ENCODE results near the gene ITGBL1.

ITGBL1 gene

DNA sequence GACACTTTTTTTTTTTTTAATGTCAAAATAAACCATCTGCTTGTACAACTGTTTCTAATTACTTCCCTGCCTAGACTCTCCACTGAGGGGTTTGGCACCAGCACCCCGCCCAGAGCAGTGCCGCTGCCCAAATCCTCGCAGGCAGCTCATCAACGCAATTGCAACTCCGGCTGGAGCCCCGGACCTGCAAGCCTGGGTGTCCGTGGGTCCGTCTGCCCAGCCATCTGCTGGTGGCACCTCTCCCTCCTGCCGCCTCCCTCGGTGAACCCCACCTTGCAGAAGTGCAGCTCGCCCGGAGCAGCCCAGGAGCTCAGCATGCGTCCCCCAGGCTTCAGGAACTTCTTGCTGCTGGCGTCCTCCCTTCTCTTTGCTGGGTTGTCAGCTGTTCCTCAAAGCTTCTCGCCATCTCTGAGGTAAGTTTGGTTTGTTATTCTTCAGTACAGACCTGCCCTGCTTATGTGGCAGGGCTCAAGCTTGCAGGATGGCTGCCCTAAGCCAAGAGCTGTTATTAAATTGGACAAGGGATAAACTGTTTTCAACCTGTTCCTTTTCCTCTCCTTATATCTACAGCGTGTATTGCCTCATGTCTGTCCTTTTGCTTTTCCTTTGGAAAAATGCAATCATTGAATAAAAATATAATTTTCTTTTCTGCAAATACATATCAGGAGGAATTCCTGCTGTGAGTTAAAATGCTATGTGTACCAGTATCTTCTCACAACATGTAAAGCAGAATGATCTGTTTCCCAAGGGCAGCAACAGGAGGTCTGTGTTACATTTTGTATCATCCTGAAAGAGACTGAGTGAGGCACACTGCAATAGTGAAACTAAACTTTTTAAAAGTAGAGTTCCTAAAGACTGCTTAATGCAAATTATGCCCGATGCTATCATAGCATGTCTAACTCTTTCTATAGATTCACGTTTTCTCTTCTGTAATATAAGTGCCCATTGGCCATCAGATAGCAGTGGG, at the start of gene ITGBL1:
ITGBL1 (plus strand) TSS at position 157 of the 967 bp plus-strand sequence; CDS start at position 316, 159 bp downstream.
- DNase-seq = no peak

- DNase-seq = no peak
Observed at GRCh38 chr13:101406791-101407190, 45.7 kb upstream of the ITGBL1 start.

DNA sequence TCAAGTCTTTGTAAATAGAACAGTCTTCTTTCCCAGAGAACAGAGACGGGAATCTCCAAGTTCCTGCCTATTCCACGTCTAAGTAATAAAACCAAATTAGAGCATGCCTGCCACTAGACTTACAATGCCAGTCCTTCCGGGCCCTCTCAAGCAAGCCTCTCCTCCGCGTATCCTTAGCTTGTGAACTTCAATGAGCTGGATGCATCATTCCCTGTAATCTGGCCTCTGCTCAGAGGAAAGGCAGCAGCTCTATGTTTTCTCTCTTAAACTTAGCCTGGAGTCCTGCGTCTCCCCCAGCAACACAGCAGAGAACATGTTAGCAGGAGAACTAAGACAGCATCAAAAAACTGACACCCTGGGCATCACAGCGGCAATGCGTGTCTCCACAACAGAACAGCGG, 44.3 kb upstream of the ITGBL1 start:
- no peak for DNase-seq

- DNase-seq = no peak
Observed at GRCh38 chr13:101408992-101409656, 43.4 kb upstream of the ITGBL1 start.

DNA sequence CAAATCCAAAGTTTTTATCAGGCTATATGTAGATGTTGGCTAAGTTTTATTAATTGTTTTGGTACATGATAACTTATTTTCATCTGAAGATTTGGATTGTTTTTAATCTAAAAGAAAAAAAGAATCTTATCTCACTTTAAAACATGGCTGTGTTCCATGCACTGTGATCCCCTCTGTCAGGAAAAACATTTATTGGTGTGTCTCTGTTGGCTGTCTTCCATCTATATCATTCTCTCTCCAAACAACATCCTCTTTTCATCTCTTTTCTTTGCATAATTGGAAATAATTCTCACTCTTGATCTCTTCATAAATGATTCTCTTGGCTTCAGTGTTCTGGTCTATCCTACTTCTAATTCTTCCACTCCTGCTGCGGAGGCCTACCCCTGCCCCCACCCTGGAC, 40.4 kb upstream of the ITGBL1 start:
- DNase-seq = no peak

- no peak for DNase-seq
Observed at GRCh38 chr13:101415358-101416174, 36.9 kb upstream of the ITGBL1 start.

DNA sequence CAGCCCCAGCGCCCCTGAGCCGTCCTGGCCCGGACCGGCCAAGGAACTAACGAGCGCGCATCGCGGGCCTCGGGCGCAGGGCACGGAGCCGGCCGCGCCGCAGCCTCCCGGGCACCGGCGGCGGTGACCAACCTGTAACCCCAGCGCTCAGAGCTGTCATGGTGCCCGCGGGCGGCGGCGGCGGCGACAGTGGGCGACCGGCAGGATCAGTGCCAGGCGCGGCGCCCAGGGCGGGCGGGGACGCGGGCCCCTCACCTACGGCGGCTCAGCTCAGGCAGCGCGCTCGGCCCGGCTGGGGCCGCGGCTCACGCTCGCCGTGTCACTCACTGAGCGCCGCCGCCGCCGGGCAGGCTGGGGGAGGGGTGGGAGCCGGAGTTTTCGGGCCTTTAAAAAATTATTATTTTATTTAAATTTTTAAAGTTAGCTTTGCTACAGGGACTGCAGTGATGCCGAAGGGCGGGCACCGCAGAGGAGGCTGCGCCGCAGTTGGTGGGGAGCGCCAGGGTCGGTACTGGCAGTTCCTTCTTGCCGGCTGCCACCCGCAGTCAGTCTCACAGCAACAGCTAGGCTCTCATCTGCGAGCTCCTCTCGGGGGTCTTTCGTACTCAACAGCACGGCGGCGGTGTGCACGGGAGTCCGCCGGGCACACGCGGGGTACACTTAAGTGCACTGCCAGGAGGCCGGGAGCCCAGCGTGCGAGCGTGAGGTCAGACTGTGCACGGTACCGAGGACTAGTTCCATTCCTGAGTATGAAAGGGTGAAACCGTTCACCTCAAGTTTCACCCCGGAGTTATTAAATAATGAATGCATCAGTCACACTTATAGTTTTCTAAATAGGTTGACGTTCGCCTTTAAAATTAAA, 36.1 kb upstream of the ITGBL1 start, which contains the start of gene NALCN:
NALCN (minus strand) TSS at position 328 of the 862 bp plus-strand sequence. CDS start 17,382 bp downstream, outside the sequence.
- no peak for DNase-seq

- DNase-seq = no peak
Observed at GRCh38 chr13:101417043-101417406, 35.5 kb upstream of the ITGBL1 start.

DNA sequence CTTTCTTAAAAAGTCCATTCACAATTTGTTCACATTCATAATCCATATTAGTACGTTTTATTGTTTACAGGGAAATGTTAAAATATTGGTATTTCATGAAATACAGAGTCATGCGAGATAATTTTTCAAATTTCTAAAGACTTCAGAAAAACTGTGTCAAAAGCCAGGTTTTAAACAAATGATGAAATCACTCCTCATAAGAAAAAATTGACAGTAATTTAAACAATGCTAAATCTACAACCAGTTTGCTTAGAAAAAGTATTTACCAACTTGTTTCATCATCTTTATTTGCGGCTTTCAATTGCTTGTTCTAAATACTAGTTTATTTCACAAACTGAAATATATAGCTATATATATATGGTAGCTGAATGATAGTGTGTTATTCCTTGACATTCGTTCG, 35.0 kb upstream of the ITGBL1 start:
- DNase-seq = no peak

DNA sequence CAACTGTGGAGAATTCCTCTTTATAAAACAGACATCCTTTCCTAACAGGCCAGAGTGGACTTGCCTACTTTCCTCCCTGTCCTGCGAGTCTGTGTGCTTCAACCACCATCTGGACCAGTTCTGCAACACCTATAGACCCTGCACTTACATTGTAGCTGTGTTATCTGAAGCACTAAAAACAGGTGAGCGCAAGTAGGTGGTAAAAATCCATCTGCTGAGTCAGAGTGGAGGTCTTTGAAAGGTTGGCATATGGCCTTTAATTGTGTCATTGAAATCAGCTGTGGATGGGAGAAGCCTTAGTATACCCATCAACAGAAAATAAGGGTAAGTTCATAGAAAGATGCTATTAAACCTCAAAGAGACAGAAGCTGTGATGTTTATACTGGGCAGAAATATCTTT, 28.6 kb upstream of the ITGBL1 start:
- no peak for DNase-seq

- no peak for DNase-seq
Observed at GRCh38 chr13:101424381-101425155, 27.9 kb upstream of the ITGBL1 start.

- no peak for DNase-seq
Observed at GRCh38 chr13:101425156-101425471, 27.4 kb upstream of the ITGBL1 start.

DNA sequence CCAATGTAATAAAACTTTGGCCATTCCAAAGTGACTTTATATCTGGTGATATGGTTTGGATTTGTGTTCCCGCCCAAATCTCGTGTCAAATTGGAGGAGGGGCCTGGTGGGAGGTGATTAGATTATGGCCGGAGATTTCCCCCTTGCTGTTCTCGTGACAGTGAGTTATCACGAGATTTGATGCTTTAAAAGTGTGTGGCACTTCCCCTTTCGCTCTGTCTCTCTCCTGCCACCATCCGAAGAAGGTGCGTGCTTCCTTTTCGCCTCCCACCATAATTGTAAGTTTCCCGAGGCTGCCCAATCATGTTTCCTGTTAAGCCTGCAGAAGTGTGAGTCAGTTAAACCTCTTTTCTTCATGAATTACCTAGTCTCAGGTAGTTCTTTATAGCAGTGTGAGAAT, 26.9 kb upstream of the ITGBL1 start:
- no peak for DNase-seq

GRCh38 chr13:101429733-101430132, 22.7 kb upstream of the ITGBL1 start:
- DNase-seq = no peak

GRCh38 chr13:101433895-101434294, 18.6 kb upstream of the ITGBL1 start:
- DNase-seq = no peak

GRCh38 chr13:101434486-101434885, 18.0 kb upstream of the ITGBL1 start:
- no peak for DNase-seq

- DNase-seq = no peak
Observed at GRCh38 chr13:101447852-101448251, 4.6 kb upstream of the ITGBL1 start.

- no peak for DNase-seq
Observed at GRCh38 chr13:101449790-101450748, 2.4 kb upstream of the ITGBL1 start.

DNA sequence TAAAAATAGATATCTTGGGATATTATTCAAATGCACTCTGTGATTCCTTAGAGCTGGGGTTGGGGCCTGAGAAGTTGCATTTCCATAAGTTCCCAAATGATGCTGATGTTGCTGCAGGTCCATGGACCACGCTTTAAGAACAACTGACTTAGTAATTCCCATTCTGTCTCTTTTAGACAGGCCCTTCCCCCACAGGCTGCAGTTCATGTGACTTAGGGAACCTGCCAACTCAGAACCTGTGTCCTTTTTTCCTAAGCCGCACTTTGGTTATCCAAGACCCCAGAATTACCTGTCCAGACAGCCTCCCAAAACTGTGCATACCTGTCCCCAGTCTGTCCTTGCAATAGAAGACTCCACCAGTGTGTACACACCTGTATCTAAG, 1.7 kb upstream of the ITGBL1 start:
- DNase-seq = no peak

- no peak for DNase-seq
Observed at GRCh38 chr13:101451641-101452040, 834 bp upstream of the ITGBL1 start.

Data from NCI-H2029 (cell line).